ENCODE results near the gene AKAIN1. TPM values are rescaled to one million over a fixed set of nuclear protein-coding genes. Genes with fewer than 3 reads are reported as not detected.
A peak's percentile ranks its signal among the peaks of the same experiment; 100 is the strongest.

Gene AKAIN1
- total and polyA plus RNA-seq, 2 of the 4 experiments (the other 2 are of a cell fraction), result not detected

DNA sequence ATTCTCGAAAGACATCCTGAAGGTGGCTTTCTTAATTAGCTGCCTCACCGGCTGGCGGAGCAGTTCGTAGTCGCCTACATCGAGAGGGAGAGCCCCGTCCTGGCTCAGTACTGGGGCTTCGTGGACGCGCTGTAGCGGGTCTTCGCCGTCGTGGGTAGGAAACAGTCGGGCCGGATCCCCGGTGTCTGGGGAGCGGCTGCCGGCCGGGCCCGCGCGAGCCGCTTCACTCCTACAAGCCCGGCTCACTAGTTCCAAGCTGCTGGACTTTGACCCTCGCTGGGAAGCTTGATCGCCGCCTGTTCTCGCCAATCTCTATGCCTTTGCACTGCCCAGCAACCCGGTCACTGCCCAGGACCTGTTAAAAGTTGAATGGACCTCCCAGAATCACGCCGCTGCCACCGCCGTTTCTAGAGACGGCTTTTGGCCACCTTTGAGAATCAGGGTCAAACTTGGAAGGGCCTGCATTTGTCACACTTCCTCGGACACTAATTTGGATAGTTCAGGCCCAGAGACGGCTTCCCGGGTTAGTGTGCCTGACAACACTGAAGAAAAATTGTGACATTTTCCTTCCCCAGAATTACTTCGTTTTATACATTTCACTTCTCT is 41.4 kb upstream of the AKAIN1 start:
- Histone ChIP-seq H3K9me3 (ENCODE audit: control insufficient read depth, insufficient read depth, low read length) (no peaks in the 10 kb centered on the region), H2BK20ac (ENCODE audit: low read depth, low read length) (no peak overlapping the region), H3K36me3 (ENCODE audit: control insufficient read depth, insufficient read depth, low read length) (peaks cover 6% of the 10 kb centered on the region), H3K79me1 (ENCODE audit: low read depth in 1 of 2, low read length in 2 of 2) (peaks cover 10 to 21% of the 10 kb centered on the region in 2 experiments; a peak in 3 of 4 replicates), H3K9ac (ENCODE audit: low read depth, low read length) (peak overlapping the region; percentile 96), H2AFZ (replicated peaks; ENCODE audit: low read length, poor library complexity) (peak overlapping the region; percentile 99), H2BK5ac (ENCODE audit: low read depth, low read length, poor library complexity, severe bottlenecking) (peak overlapping the region; percentile 95), H3K14ac (replicated peaks; ENCODE audit: low read depth, low read length) (peak overlapping the region; percentile 85), H4K8ac (ENCODE audit: low read depth in 2 of 2, low read length in 2 of 2) (peak overlapping the region; percentile 73 to 92), H4K20me1 (ENCODE audit: insufficient read depth, low read length) (no peaks in the 10 kb centered on the region), H3K27ac (ENCODE audit: insufficient read depth, low read length) (peak overlapping the region; percentile 92), H3K4me3 (ENCODE audit: insufficient read depth, low read depth, low read length) (peak overlapping the region; percentile 66), H2BK15ac (ENCODE audit: low read depth, low read length) (no peak overlapping the region), H3K9me1 (ENCODE audit: insufficient read depth, low read length) (0 out of 2 replicates have a peak, but pooled peaks cover 3% of the 10 kb centered on the region), H3K4me1 (ENCODE audit: control insufficient read depth, insufficient read depth, low read length) (no peaks in the 10 kb centered on the region), H3K4me2 (ENCODE audit: low read depth, low read length) (peak overlapping the region; percentile 96), H2AK9ac (replicated peaks; ENCODE audit: low read depth, low read length, poor library complexity) (peak overlapping the region; percentile 94), H3K23ac (ENCODE audit: low read depth, low read length) (peak overlapping the region; percentile 92), H3K27me3 (ENCODE audit: control insufficient read depth, insufficient read depth, low read length) (no peaks in the 10 kb centered on the region), H3K56ac (ENCODE audit: extremely low read depth, insufficient read depth, low read length) (peak overlapping the region; percentile 81), H3K4ac (ENCODE audit: low read depth, low read length) (peak overlapping the region; percentile 93), H4K91ac (ENCODE audit: insufficient read depth, low read depth, low read length) (peak overlapping the region; percentile 63), H2AK5ac (ENCODE audit: low read depth, low read length) (no peak overlapping the region; the same call in 1 of the 2 replicates), H3K18ac (ENCODE audit: low read depth, low read length) (no peak overlapping the region; the same call in 1 of the 2 replicates), H2BK120ac (ENCODE audit: low read depth, low read length) (0 out of 2 replicates have a peak overlapping the region, but pooled peaks have one; percentile 51), H4K5ac (ENCODE audit: low read depth, low read length) (peak overlapping the region; percentile 61)
- DNase-seq (peak; percentile 30), ATAC-seq (ENCODE audit: low read depth) (peak; percentile 52)
- CTCF ChIA-PET, result no interaction called here
- 2% methylated on average over 18 of the region's 39 CpGs; no CpG with 5 or more reads in 1 of the 2 experiments for WGBS, 2 experiments (ENCODE audit: extremely low coverage in 2 of 2, insufficient read length in 1 of 2)
- POLR2A ChIA-PET (ENCODE audit: unreplicated experiment), result interaction anchor here (1.7 kb wide), 1 partner anchor 57 kb away, joined by 3 read pairs; the partner anchor contains the start of gene ZBTB14
- BruUV-seq (replicated peaks), result TSS peak; percentile 66
- intact Hi-C loops (cut with micrococcal nuclease) (loop anchor here (5.0 kb wide), 1 partner anchor 389 kb away; no protein-coding TSS in a partner anchor), in situ Hi-C loops (cut with MboI; ENCODE audit: low sequenced_read_pairs) (loop anchor here (5.0 kb wide), 1 partner anchor 54 kb away; no protein-coding TSS in a partner anchor), dilution Hi-C loops (cut with HindIII; ENCODE audit: low sequenced_read_pairs, unreplicated experiment) (no loop called here)
- TF ChIP-seq CHD1 (IDR thresholded peaks at IDR 0.05; ENCODE audit: low read depth, low read length) (no peak), FOS (IDR thresholded peaks at IDR 0.05; ENCODE audit: low read depth, low read length) (no peak), RAD21 (IDR thresholded peaks at IDR 0.05; ENCODE audit: low read length) (no peak), RFX5 (IDR thresholded peaks at IDR 0.05; ENCODE audit: low read depth, low read length) (no peak)

Data from IMR-90 (cell line).